ENCODE measurements around the gene PID1. TPM values are rescaled to one million over a fixed set of nuclear protein-coding genes. Genes with fewer than 3 reads are reported as not detected.

PID1 gene
- total RNA-seq, 1 donor from 2014 or later, result 0.95 TPM

GRCh38 chr2:229087843-229088516 lies 183.1 kb downstream of the PID1 start:
- TF ChIP-seq, protein P1, sequence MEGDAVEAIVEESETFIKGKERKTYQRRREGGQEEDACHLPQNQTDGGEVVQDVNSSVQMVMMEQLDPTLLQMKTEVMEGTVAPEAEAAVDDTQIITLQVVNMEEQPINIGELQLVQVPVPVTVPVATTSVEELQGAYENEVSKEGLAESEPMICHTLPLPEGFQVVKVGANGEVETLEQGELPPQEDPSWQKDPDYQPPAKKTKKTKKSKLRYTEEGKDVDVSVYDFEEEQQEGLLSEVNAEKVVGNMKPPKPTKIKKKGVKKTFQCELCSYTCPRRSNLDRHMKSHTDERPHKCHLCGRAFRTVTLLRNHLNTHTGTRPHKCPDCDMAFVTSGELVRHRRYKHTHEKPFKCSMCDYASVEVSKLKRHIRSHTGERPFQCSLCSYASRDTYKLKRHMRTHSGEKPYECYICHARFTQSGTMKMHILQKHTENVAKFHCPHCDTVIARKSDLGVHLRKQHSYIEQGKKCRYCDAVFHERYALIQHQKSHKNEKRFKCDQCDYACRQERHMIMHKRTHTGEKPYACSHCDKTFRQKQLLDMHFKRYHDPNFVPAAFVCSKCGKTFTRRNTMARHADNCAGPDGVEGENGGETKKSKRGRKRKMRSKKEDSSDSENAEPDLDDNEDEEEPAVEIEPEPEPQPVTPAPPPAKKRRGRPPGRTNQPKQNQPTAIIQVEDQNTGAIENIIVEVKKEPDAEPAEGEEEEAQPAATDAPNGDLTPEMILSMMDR (IDR thresholded peaks at IDR 0.05), result no peak
- Mint-ChIP-seq H3K27ac (ENCODE audit: unreplicated experiment) (no peak overlapping the region), H3K9me3 (ENCODE audit: low read depth) (peaks cover 4% of the 10 kb centered on the region), H3K27me3 (ENCODE audit: low read depth) (no peaks in the 10 kb centered on the region), H3K4me1 (ENCODE audit: low read depth) (no peaks in the 10 kb centered on the region), H3K4me3 (ENCODE audit: unreplicated experiment) (no peak overlapping the region), H3K36me3 (ENCODE audit: low read depth) (no peaks in the 10 kb centered on the region)
- no peak for DNase-seq (ENCODE audit: low spot score)

GRCh38 chr2:229087267-229087666 lies 183.8 kb downstream of the PID1 start:
- no peaks in the 10 kb centered on the region for H3K27me3 Mint-ChIP-seq (ENCODE audit: low read depth)
- DNase-seq (ENCODE audit: low spot score), result no peak
- H3K4me3 Mint-ChIP-seq (ENCODE audit: unreplicated experiment), result no peak overlapping the region
- no peak overlapping the region for H3K27ac Mint-ChIP-seq (ENCODE audit: unreplicated experiment)
- no peaks in the 10 kb centered on the region for H3K36me3 Mint-ChIP-seq (ENCODE audit: low read depth)
- TF ChIP-seq, protein P1 (IDR thresholded peaks at IDR 0.05), result no peak
- H3K4me1 Mint-ChIP-seq (ENCODE audit: low read depth), result no peaks in the 10 kb centered on the region
- peaks cover 6% of the 10 kb centered on the region for H3K9me3 Mint-ChIP-seq (ENCODE audit: low read depth)

DNA sequence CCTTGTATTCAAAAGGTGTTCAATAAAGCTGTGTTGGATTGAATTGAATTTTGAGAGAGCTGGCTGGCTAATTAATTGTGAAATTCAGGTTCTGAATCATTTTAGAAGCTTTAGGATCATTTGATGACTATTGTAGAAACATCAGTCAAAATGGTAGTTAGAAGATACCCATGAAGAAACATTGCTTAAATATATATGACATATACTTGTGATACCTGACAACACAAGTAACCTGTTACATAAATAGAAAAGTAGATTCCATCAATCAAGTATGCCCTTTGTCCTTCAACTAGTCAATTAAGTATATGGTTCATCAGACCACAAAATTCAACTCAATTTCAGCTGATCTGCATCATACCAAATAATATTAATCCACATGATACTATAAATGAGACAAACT lies 185.6 kb downstream of the PID1 start:
- TF ChIP-seq, protein P1 (IDR thresholded peaks at IDR 0.05), result no peak
- DNase-seq (ENCODE audit: low spot score), result no peak
- no peaks in the 10 kb centered on the region for H3K4me1 Mint-ChIP-seq (ENCODE audit: low read depth)
- no peaks in the 10 kb centered on the region for H3K36me3 Mint-ChIP-seq (ENCODE audit: low read depth)
- H3K27ac Mint-ChIP-seq (ENCODE audit: unreplicated experiment), result no peak overlapping the region
- H3K27me3 Mint-ChIP-seq (ENCODE audit: low read depth), result no peaks in the 10 kb centered on the region
- H3K9me3 Mint-ChIP-seq (ENCODE audit: low read depth), result peaks cover 18% of the 10 kb centered on the region
- H3K4me3 Mint-ChIP-seq (ENCODE audit: unreplicated experiment), result no peak overlapping the region

GRCh38 chr2:229084447-229084846 lies 186.6 kb downstream of the PID1 start:
- TF ChIP-seq, protein P1 (IDR thresholded peaks at IDR 0.05), result no peak
- Mint-ChIP-seq H3K27me3 (ENCODE audit: low read depth) (no peaks in the 10 kb centered on the region), H3K9me3 (ENCODE audit: low read depth) (peaks cover 21% of the 10 kb centered on the region), H3K27ac (ENCODE audit: unreplicated experiment) (no peak overlapping the region), H3K36me3 (ENCODE audit: low read depth) (no peaks in the 10 kb centered on the region), H3K4me1 (ENCODE audit: low read depth) (no peaks in the 10 kb centered on the region), H3K4me3 (ENCODE audit: unreplicated experiment) (no peak overlapping the region)
- DNase-seq (ENCODE audit: low spot score), result no peak

DNA sequence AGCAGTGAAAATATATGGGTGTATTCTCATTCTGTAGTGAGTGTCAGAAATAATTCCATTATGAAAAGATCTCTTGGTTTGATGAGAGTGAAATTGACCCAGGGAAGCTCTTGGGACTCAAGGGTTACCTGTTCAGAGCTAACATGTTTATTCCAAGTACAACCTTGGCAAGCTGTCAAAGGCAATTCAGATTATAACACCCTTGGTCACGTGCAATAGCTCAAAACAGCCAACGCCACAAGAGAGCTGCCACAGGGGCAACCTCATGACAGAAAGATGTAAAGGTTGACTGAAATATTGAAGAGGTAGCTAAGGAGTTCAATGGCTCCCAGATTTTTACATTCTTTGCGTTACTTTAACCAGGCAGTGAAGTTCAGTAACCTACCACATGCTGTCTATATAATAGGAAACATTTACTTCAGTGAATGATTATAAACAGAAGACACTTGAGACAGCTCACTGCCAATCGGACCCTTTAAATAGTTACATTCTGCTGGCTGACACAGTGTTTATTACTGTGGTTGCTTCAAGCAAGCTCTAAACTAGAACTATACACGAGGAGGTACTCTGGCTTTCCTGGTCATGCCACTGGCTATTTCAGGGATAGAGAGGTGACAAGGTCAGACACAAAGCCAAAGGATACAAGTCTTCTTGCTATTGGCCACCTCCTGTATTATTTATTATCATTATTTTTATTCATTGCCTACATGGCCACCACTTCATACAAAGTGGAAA lies 187.3 kb downstream of the PID1 start:
- H3K4me3 Mint-ChIP-seq (ENCODE audit: unreplicated experiment), result no peak overlapping the region
- no peak for DNase-seq (ENCODE audit: low spot score)
- no peaks in the 10 kb centered on the region for H3K27me3 Mint-ChIP-seq (ENCODE audit: low read depth)
- TF ChIP-seq, protein P1 (IDR thresholded peaks at IDR 0.05), result no peak
- H3K4me1 Mint-ChIP-seq (ENCODE audit: low read depth), result no peaks in the 10 kb centered on the region
- no peaks in the 10 kb centered on the region for H3K36me3 Mint-ChIP-seq (ENCODE audit: low read depth)
- H3K9me3 Mint-ChIP-seq (ENCODE audit: low read depth), result peaks cover 23% of the 10 kb centered on the region
- H3K27ac Mint-ChIP-seq (ENCODE audit: unreplicated experiment), result no peak overlapping the region
